ENCODE results near the gene PRR5L.

DNA sequence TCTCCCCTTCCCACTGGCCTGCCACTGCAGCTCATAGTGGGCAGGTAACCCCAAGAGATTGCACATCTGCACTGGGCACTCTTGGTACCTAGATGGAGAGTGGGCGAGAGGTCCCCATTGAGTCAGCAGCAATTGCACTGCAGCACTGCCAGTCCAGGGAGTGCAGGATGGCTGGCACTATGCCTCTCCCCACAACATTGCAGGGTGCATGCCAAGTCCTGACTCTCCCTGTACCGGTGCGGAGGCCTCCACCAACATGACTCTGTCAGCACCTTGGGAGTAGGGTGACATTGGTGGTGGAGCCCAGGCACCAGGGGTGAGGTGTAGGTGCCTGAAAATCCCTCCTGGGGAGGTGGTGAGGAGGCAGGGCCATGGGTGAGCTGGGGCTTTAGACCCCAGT is 131.8 kb downstream of the PRR5L start:
- TF ChIP-seq, protein P1, sequence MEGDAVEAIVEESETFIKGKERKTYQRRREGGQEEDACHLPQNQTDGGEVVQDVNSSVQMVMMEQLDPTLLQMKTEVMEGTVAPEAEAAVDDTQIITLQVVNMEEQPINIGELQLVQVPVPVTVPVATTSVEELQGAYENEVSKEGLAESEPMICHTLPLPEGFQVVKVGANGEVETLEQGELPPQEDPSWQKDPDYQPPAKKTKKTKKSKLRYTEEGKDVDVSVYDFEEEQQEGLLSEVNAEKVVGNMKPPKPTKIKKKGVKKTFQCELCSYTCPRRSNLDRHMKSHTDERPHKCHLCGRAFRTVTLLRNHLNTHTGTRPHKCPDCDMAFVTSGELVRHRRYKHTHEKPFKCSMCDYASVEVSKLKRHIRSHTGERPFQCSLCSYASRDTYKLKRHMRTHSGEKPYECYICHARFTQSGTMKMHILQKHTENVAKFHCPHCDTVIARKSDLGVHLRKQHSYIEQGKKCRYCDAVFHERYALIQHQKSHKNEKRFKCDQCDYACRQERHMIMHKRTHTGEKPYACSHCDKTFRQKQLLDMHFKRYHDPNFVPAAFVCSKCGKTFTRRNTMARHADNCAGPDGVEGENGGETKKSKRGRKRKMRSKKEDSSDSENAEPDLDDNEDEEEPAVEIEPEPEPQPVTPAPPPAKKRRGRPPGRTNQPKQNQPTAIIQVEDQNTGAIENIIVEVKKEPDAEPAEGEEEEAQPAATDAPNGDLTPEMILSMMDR (IDR thresholded peaks at IDR 0.05), result no peak
- TF ChIP-seq POLR2A (IDR thresholded peaks at IDR 0.05), result no peak
